ENCODE data around the gene TTC33.
"Not testable (repeated sequence)": the region's sequence is repeated elsewhere in the genome, so short reads cannot be mapped to it uniquely, and the experiment has no call there.

Gene TTC33

GRCh38 chr5:40578501-40579451 lies 177.0 kb downstream of the TTC33 start:
- no peak overlapping the region for H3K27ac ChIP-seq
- no peak for DNase-seq (ENCODE audit: low read depth, low spot score)

GRCh38 chr5:40577718-40578117 lies 178.0 kb downstream of the TTC33 start:
- no peak for DNase-seq (ENCODE audit: low read depth, low spot score)
- H3K27ac ChIP-seq = no peak overlapping the region

GRCh38 chr5:40575921-40576320 lies 179.8 kb downstream of the TTC33 start:
- DNase-seq (ENCODE audit: low read depth, low spot score) = no peak

DNA sequence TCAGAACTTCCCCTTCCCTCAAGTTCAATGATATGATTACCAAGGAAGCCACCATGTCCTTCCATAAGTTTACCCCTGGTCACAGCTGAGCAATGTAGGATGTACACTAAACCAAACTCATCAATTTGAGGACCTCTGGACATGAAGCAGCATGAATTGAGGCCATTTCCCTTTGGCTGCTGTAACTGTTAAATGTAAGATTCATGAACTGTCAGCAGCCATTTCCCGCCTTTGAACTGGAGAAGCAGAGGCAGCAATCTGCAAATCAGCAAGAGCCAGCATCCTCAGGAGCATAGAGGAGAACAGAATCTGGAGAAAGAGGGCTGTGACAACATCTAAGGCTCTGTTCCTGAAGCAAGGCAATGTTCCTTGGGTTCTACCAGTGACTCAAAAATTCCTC lies 180.3 kb downstream of the TTC33 start:
- H3K27ac ChIP-seq = no peak overlapping the region
- DNase-seq (ENCODE audit: low read depth, low spot score) = no peak

More at GRCh38 chr5:40575921-40576320, 179.8 kb downstream of the TTC33 start:
- H3K27ac ChIP-seq = no peak overlapping the region

DNA sequence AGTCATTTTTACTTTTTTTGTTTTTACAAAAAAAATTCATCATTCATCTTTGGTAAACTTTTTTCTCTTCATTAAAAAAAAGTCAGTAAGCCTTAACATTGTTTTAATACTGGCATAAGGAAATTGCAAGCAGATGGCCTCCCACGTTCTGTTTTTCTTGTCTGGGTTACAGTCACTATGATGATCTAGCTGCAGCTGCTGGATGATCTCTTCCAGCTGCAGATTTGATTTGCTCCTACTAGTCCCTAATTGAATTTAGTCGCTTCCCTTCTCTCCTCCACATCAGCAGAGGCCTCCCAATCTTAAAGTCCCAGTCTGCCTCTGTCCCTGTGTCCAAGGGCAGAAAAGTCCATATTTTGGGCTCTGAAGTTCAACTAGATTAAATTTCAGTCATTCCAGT lies 182.8 kb downstream of the TTC33 start:
- DNase-seq (ENCODE audit: low read depth, low spot score) = no peak
- H3K27ac ChIP-seq = no peak overlapping the region

DNA sequence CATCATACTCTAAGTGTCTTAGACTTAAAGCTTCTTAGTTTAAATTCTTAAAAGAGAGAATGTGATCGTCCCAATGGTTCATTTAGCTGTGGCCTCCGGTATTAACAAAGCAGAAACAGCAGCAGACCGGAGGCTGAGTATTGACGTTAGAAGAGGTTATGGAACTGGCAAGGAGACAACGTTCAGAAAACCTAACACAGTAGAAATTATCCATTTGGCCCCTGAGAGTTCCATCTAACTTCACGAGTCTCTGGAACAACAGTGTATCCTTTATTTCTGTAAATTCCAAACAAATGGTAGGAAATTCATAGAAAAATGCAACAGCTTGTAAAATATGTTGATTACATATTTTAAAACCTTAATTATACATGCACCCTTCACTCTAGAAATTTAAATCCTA lies 183.4 kb downstream of the TTC33 start:
- H3K27ac ChIP-seq = no peak overlapping the region
- DNase-seq (ENCODE audit: low read depth, low spot score) = no peak

DNA sequence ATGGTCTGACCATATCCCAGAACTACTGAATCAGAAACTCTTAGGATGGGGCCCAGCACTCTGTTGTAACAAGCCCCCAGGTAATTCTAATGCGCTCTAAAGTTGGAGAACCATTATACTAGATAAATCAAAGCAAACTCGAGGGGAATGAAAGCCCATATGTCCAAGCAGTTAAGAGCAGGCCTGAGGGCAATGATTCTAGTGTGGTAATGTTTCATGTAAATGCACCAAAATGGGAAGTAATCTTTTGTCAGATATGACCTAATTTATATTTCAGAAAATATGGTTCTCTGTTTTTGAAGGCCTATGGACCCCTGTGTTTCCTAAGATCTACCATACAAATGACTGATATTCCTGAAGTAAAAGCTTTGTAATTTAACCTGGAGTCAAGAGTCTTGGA lies 184.0 kb downstream of the TTC33 start:
- no peak overlapping the region for H3K27ac ChIP-seq
- DNase-seq (ENCODE audit: low read depth, low spot score) = no peak

DNA sequence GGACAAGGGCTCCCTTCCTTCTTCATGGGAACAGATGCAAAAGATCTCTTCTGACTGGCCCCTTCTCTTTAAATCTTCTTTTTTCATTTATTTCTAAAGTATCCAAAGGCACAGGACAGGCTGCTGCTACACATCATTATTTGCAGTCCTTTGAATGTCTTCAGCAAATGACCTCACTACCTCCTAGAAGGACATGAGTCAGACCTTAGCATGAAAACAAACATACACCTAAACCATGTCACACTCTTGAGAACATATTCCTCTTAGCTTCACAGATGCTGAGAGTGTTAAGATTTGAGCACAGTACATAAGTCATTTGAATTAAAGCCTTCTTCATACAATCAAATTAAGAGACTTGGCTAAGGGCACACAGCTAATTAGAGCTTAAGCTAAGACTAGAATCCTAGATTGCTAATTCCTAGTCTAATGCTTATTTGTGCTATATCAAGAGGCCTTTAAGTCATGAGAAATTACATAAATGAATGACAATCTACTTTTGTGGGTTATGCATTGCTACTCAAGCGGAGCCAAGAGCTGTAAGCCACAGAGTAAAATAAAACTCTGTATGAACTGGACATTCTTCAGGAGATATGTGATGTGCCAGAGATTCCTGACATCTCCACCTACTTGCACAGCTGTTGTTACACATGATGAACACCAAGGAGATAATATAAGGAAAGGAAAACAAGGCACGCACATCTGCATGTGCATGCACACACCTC lies 185.2 kb downstream of the TTC33 start:
- no peak for DNase-seq (ENCODE audit: low read depth, low spot score)
- peak overlapping the region; percentile 36 for H3K27ac ChIP-seq

DNA sequence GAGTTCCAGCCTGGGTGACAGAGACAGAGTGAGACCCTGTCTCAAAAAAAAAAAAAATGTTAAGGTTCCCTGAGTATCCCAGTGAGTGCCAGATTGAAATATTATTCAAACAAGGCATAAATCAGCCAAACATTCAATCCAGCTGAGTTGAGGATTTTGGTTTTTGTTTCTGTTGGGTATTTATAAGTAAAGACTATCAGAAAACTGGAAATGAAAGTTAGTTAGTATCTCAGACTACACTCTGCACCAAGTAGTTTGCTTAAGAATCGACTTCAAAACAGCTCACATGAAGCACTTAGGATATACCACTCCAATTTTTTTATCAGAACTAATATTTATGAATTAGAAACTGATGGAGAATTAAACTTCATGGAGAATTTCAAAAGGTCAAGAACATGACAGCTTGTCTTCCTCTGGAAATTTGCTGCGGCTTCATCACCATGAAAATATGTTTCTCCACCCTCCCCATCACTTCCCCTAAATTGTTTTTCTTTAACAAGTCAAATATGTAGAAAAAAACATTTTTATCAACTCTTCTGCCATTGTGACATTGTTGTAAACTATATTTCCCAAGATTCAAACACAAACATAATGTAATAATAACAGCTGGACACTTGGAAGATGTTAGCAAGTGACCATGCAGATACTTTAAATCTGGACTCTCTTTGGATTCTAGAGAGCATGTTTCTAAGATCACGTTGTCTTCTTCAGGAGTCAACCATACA lies 186.1 kb downstream of the TTC33 start:
- H3K27ac ChIP-seq = peak overlapping the region; percentile 36
- DNase-seq (ENCODE audit: low read depth, low spot score) = no peak

- peak overlapping the region; percentile 1 for H3K27ac ChIP-seq
- no peak for DNase-seq (ENCODE audit: low read depth, low spot score)
Observed at GRCh38 chr5:40568548-40568947, 187.2 kb downstream of the TTC33 start.

DNA sequence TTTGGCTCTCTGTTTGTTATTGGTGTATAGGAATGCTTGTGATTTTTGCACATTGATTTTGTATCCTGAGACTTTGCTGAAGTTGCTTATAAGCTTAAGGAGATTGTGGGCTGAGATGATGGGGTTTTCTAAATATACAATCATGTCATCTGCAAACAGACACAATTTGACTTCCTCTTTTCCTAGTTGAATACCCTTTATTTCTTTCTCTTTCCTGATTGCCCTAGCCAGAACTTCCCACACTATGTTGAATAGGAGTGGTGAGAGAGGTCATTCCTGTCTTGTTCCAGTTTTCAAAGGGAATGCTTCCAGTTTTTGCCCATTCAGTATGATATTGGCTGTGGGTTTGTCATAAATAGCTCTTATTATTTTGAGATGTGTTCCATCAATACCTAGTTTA lies 192.6 kb downstream of the TTC33 start:
- H3K27ac ChIP-seq; DNase-seq (ENCODE audit: low read depth, low spot score): not testable (repeated sequence)

DNA sequence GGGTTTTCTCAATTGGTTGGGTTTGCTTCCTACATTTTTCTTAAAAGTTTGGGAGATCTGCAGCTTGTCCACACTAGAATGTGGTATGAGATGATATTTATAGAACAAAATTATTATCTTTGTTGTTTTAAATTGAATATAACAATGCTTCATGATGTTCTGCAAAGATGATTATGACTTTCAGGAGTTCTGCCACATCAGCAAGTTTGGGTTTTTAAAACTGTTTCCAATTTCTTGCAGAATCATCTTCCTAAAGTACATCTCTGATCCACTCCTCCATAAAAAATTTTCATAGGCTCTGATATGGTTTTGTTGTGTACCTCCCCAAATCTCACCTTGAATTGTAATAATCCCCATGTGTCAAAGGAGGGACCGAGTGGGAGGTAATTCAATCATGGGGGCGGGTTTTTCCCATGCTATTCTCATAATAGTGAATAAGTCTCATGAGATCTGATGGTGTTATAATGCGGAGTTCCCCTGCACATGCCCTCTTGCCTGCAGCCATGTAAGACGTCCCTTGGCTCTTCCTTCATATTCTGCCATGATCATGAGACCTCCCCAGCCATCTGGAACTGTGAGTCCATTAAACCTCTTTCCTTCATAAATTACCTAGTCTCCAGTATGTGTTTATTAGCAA lies 195.2 kb downstream of the TTC33 start:
- no peak overlapping the region for H3K27ac ChIP-seq
- DNase-seq (ENCODE audit: low read depth, low spot score) = no peak

- H3K27ac ChIP-seq = no peak overlapping the region
- no peak for DNase-seq (ENCODE audit: low read depth, low spot score)
Observed at GRCh38 chr5:40559306-40559705, 196.5 kb downstream of the TTC33 start.

DNA sequence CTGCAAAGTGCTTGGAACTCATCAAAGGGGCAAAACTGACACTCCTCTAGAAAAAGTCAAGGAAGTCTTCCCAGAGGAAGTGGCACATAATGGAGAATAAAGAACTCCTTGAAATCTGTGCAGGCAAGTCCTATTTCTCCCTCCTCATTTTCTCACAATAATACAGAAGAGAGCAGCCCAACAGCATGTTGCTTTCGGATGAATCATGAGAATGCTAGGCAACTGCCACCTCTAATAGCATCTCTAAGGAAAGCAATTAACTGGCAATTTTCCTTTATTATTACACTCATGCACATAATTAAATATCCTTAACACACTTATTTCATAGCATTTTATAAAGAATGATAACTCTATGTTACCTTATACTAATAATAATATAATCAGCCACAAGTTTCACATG lies 198.3 kb downstream of the TTC33 start:
- DNase-seq (ENCODE audit: low read depth, low spot score) = no peak
- no peak overlapping the region for H3K27ac ChIP-seq

DNA sequence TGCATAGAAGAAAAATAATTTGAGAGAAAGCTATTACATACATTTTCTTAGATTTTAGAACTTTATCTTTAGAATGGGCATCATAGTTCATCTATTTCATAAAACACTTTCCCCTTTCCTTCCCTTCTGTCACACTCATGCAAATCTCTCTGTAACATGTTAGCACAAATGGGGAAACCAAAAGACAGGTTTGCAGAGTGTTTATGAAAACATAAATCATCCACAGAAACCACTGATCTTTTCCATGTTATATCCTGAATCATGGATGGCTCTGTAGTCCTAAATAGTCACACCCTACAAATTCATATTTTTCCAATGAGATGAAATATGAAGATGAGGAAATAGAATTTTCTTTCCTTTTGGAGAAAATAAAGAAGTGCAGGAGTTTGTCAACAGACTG lies 198.9 kb downstream of the TTC33 start:
- H3K27ac ChIP-seq = no peak overlapping the region
- no peak for DNase-seq (ENCODE audit: low read depth, low spot score)

DNA sequence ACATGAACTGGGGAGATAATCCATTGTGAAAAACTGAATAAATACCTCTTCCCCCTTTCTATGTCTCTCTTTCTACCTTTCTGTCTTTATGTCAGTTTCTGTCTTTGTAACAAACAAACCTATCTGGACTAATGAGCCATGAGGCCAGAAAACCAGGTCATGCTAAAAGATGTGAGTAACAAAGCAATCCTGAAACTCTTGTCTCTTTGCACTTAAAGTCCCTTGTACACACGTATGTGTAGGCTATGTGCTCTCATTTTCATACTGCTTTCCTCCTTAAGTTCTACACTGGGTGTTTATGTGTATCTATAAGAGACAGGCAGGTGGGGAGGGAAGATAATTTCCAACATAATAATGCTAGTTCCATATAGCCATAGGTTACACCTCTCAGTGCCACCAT lies 199.9 kb downstream of the TTC33 start:
- DNase-seq (ENCODE audit: low read depth, low spot score) = no peak
- H3K27ac ChIP-seq = no peak overlapping the region

- H3K27ac ChIP-seq = no peak overlapping the region
- DNase-seq (ENCODE audit: low read depth, low spot score) = no peak
Observed at GRCh38 chr5:40554813-40555212, 200.9 kb downstream of the TTC33 start.

- DNase-seq (ENCODE audit: low read depth, low spot score) = no peak
- H3K27ac ChIP-seq = no peak overlapping the region
Observed at GRCh38 chr5:40554054-40554453, 201.7 kb downstream of the TTC33 start.

DNA sequence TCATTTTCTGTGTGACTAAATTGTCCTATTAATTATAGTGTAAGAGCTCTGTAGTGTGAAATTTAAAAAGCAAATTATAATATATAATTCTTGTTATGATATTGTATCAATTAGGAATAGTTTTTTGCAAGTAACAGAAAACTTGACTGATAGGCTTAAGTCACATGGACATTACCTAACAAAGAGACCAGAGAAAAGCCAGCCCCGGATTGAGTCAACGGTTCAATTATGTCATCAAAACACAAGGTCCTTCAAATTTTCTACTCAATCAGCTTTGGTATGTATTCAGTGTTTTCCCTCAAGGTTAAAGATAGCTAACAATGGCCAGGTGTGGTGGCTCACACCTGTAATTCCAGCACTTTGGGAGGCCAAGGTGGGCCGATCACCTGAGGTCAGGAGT lies 202.8 kb downstream of the TTC33 start:
- H3K27ac ChIP-seq = peak overlapping the region; percentile 94
- DNase-seq (ENCODE audit: low read depth, low spot score) = no peak
